ENCODE measurements around the gene PER3.

DNA sequence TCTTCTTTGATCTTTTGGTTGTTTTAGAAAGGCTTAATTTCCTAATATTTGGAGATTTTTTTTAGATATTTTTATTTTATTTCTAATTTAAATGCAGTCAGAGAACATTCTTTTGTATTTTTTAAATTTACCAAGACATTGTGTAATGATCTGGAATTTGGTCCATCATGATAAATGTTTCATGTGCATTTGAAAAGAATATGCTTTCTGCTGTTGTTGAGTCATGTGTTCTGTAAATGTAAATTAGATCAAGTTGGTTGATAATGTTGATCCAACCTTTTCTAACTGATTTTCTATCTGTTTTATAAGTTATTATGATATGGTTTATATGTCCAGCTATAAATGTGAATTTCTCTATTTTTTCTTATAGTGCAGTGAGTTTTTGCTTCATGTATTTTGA lies 48.9 kb downstream of the PER3 start:
- TF ChIP-seq, protein P1, sequence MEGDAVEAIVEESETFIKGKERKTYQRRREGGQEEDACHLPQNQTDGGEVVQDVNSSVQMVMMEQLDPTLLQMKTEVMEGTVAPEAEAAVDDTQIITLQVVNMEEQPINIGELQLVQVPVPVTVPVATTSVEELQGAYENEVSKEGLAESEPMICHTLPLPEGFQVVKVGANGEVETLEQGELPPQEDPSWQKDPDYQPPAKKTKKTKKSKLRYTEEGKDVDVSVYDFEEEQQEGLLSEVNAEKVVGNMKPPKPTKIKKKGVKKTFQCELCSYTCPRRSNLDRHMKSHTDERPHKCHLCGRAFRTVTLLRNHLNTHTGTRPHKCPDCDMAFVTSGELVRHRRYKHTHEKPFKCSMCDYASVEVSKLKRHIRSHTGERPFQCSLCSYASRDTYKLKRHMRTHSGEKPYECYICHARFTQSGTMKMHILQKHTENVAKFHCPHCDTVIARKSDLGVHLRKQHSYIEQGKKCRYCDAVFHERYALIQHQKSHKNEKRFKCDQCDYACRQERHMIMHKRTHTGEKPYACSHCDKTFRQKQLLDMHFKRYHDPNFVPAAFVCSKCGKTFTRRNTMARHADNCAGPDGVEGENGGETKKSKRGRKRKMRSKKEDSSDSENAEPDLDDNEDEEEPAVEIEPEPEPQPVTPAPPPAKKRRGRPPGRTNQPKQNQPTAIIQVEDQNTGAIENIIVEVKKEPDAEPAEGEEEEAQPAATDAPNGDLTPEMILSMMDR (IDR thresholded peaks at IDR 0.05) = no peak
- TF ChIP-seq EP300 (IDR thresholded peaks at IDR 0.05; ENCODE audit: low read depth) (no peak), POLR2AphosphoS5 (IDR thresholded peaks at IDR 0.05) (no peak)
